ENCODE results near the gene RNPC3. TPM values are rescaled to one million over a fixed set of nuclear protein-coding genes. Genes with fewer than 3 reads are reported as not detected.
"Not testable (repeated sequence)": the region's sequence is repeated elsewhere in the genome, so short reads cannot be mapped to it uniquely, and the experiment has no call there.

The RNPC3 gene
- total RNA-seq, 2 experiments from 2014 or later: 28.3 to 38.5 TPM

- H3K9me3 Mint-ChIP-seq; DNase-seq; H3K27ac Mint-ChIP-seq; H3K27me3 Mint-ChIP-seq; H3K4me1 Mint-ChIP-seq; CTCF ChIA-PET; POLR2A ChIA-PET; H3K4me3 Mint-ChIP-seq; H3K36me3 Mint-ChIP-seq (ENCODE audit: low read depth): not testable (repeated sequence)
Measured at GRCh38 chr1:103571289-103571688, 45.8 kb downstream of the RNPC3 start, which contains the start of gene AMY2B. TSS of gene AMY2B (plus strand) at chr1:103571589. CDS start at chr1:103571603, 14 bp downstream.

GRCh38 chr1:103576065-103576464, 50.6 kb downstream of the RNPC3 start:
- POLR2A ChIA-PET: no interaction called here
- H3K4me3 Mint-ChIP-seq: no peak overlapping the region
- CTCF ChIA-PET: no interaction called here
- no peak for DNase-seq
- no peaks in the 10 kb centered on the region for H3K4me1 Mint-ChIP-seq
- no peak overlapping the region for H3K27ac Mint-ChIP-seq
- no peaks in the 10 kb centered on the region for H3K27me3 Mint-ChIP-seq
- H3K36me3 Mint-ChIP-seq (ENCODE audit: low read depth): no peaks in the 10 kb centered on the region
- H3K9me3 Mint-ChIP-seq: no peaks in the 10 kb centered on the region

GRCh38 chr1:103576784-103577183, 51.3 kb downstream of the RNPC3 start:
- POLR2A ChIA-PET; DNase-seq; CTCF ChIA-PET; H3K27me3 Mint-ChIP-seq; H3K9me3 Mint-ChIP-seq; H3K4me3 Mint-ChIP-seq; H3K36me3 Mint-ChIP-seq (ENCODE audit: low read depth); H3K27ac Mint-ChIP-seq; H3K4me1 Mint-ChIP-seq: not testable (repeated sequence)

DNA sequence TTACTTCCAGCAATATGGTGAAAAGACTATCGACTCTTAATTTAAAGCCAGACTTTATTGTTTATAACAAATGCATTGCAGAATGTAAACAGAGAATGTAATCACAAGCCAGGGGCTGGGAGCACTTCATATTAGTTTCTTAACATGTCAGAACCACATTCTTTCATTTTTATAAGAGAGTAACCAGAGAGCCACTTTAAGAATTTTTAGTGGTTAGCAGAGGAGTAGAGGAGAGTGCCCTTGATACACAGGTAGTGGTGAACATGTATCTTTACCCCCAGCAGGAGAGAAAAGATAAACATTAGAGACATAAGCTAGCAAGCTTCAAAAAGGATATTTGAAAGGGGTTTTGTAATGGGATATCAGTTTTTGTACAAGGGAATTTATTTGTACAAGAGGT, 57.0 kb downstream of the RNPC3 start:
- Mint-ChIP-seq H3K4me1 (no peaks in the 10 kb centered on the region), H3K4me3 (no peak overlapping the region), H3K9me3 (peaks cover under 1% of the 10 kb centered on the region), H3K36me3 (ENCODE audit: low read depth) (no peaks in the 10 kb centered on the region), H3K27me3 (no peaks in the 10 kb centered on the region), H3K27ac (no peak overlapping the region)
- ChIA-PET POLR2A (no interaction called here), CTCF (no interaction called here)
- DNase-seq: no peak

GRCh38 chr1:103583887-103584286, 58.4 kb downstream of the RNPC3 start:
- POLR2A ChIA-PET: no interaction called here
- Mint-ChIP-seq H3K36me3 (ENCODE audit: low read depth) (no peaks in the 10 kb centered on the region), H3K27ac (no peak overlapping the region), H3K27me3 (no peaks in the 10 kb centered on the region), H3K4me1 (no peaks in the 10 kb centered on the region), H3K9me3 (peaks cover 3% of the 10 kb centered on the region), H3K4me3 (no peak overlapping the region)
- DNase-seq: no peak
- CTCF ChIA-PET: no interaction called here

DNA sequence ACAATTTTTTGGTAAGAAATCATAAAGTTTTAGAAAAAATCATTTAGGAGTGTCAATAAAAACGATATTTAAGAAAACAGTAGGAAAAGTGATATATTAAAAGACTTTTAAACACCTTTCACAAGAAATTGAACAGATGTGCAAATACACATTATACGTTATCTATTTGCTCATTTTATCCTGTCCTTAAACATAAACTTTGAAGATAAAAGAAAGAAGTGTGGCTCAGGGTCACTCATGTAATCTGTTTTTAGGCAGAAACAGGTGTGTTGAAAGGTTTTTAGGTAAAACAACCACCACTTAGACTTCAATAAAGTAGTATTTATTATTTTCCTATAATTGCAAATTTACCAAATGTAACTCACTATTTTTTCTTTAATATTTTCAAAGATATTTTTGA, 59.0 kb downstream of the RNPC3 start:
- Mint-ChIP-seq H3K27ac (no peak overlapping the region), H3K9me3 (peaks cover 3% of the 10 kb centered on the region)

DNA sequence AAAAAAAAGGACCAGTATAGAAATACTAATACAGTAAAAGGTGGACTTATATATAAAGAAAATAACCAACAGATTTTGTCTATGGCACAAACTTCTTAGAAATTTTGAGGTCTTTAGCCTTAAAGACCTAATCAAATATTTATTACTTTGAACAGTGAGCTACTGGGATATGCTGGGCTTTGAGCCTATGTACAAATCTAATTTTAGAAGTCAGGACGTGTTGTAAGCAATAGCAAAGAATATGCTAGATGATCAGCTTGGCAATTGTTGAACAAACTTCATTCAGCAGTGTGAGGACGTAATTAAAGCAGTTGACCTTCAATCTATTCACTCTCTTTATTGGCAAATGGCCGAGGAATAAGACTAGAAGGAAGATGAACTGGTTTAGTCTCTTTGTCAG, 77.2 kb downstream of the RNPC3 start:
- CTCF ChIA-PET; DNase-seq; H3K36me3 Mint-ChIP-seq (ENCODE audit: low read depth); H3K27ac Mint-ChIP-seq; H3K4me1 Mint-ChIP-seq; H3K4me3 Mint-ChIP-seq; POLR2A ChIA-PET; H3K9me3 Mint-ChIP-seq; H3K27me3 Mint-ChIP-seq: not testable (repeated sequence)

More for the DNA sequence above, 59.0 kb downstream of the RNPC3 start:
- ChIA-PET CTCF (no interaction called here), POLR2A (no interaction called here)
- Mint-ChIP-seq H3K27me3 (no peaks in the 10 kb centered on the region), H3K36me3 (ENCODE audit: low read depth) (no peaks in the 10 kb centered on the region), H3K4me1 (no peaks in the 10 kb centered on the region), H3K4me3 (no peak overlapping the region)
- DNase-seq: no peak

Other genes with a start within 250 kb of the RNPC3 start
- gene AMY2B, start 45.9 kb downstream of the RNPC3 start, total RNA-seq: 10 to 100 TPM in 1 of 2 experiments, 1 to 10 TPM in 1; 8.5 to 10.6 TPM
- not detected for gene AMY2A, start 91.7 kb downstream of the RNPC3 start, total RNA-seq
- gene AMY1A, start 130.1 kb downstream of the RNPC3 start, total RNA-seq: not detected
- not detected for gene AMY1B, start 170.5 kb downstream of the RNPC3 start, total RNA-seq
- not detected for gene AMY1C, start 224.2 kb downstream of the RNPC3 start, total RNA-seq